ENCODE measurements around the gene SMARCD1.

Gene SMARCD1

DNA sequence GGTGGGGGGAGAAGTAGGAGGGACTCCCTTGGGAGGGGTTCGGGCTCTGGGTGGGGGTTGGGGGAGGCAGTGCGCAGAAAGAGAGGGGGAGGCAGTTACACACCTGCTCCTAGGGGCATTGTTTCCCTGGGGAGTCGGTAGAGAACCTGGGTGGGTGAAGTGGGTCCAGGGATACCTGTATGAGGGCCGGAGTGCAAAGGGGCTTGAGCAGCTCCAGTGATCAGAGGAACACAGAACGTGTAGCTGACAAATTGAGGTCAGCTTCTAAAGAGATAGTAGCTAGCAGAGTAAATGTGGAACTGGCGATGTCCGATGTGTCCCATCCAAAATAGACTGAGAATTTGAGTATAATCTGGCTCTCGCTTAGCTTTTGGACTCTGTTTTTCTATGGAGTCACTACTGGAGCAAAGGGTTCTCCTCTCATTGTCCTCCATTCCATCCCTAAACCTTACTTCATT, 502 bp downstream of the SMARCD1 start:
- TF ChIP-seq TAF1 (IDR thresholded peaks at IDR 0.05; ENCODE audit: borderline replicate concordance, insufficient read depth, low read length), result no peak
- no peak for TF ChIP-seq FOXP2 (optimal IDR thresholded peaks at IDR 0.05; ENCODE audit: borderline replicate concordance, extremely low read depth, extremely low read length, insufficient read depth)
- TF ChIP-seq, protein P1, sequence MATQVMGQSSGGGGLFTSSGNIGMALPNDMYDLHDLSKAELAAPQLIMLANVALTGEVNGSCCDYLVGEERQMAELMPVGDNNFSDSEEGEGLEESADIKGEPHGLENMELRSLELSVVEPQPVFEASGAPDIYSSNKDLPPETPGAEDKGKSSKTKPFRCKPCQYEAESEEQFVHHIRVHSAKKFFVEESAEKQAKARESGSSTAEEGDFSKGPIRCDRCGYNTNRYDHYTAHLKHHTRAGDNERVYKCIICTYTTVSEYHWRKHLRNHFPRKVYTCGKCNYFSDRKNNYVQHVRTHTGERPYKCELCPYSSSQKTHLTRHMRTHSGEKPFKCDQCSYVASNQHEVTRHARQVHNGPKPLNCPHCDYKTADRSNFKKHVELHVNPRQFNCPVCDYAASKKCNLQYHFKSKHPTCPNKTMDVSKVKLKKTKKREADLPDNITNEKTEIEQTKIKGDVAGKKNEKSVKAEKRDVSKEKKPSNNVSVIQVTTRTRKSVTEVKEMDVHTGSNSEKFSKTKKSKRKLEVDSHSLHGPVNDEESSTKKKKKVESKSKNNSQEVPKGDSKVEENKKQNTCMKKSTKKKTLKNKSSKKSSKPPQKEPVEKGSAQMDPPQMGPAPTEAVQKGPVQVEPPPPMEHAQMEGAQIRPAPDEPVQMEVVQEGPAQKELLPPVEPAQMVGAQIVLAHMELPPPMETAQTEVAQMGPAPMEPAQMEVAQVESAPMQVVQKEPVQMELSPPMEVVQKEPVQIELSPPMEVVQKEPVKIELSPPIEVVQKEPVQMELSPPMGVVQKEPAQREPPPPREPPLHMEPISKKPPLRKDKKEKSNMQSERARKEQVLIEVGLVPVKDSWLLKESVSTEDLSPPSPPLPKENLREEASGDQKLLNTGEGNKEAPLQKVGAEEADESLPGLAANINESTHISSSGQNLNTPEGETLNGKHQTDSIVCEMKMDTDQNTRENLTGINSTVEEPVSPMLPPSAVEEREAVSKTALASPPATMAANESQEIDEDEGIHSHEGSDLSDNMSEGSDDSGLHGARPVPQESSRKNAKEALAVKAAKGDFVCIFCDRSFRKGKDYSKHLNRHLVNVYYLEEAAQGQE (IDR thresholded peaks at IDR 0.05; ENCODE audit: insufficient read depth in 1 of 2, low read depth in 2 of 2, low read length in 2 of 2), result no peak
- TF ChIP-seq POLR2AphosphoS5 (IDR thresholded peaks at IDR 0.05; ENCODE audit: low read depth, low read length), result no peak
- no peak for TF ChIP-seq SIN3A (IDR thresholded peaks at IDR 0.05; ENCODE audit: borderline replicate concordance, insufficient read depth, low read length)

GRCh38 chr12:50086148-50086547, 1.0 kb downstream of the SMARCD1 start:
- TF ChIP-seq, protein P1 (IDR thresholded peaks at IDR 0.05; ENCODE audit: insufficient read depth in 1 of 2, low read depth in 2 of 2, low read length in 2 of 2), result no peak

DNA sequence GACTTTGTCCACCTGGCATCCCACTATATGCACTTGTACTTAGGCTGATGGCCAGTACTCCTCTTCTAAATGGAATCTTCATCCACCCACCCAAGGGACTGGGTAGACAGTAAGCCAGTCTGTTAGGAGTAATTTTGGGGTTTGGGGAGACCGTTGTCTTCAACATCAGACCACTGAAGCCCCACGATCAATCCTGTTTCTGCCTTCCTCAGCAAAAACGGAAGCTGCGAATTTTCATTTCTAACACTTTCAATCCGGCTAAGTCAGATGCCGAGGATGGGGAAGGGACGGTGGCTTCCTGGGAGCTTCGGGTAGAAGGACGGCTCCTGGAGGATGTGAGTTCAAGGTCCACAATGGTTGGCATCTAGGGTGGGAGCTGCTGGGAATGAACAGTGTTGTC, 2.0 kb downstream of the SMARCD1 start:
- TF ChIP-seq SIN3A (IDR thresholded peaks at IDR 0.05; ENCODE audit: borderline replicate concordance, insufficient read depth, low read length) (no peak), FOXP2 (optimal IDR thresholded peaks at IDR 0.05; ENCODE audit: borderline replicate concordance, extremely low read depth, extremely low read length, insufficient read depth) (no peak), POLR2AphosphoS5 (IDR thresholded peaks at IDR 0.05; ENCODE audit: low read depth, low read length) (no peak), TAF1 (IDR thresholded peaks at IDR 0.05; ENCODE audit: borderline replicate concordance, insufficient read depth, low read length) (no peak)
- TF ChIP-seq, protein P1 (IDR thresholded peaks at IDR 0.05; ENCODE audit: insufficient read depth in 1 of 2, low read depth in 2 of 2, low read length in 2 of 2), result no peak

DNA sequence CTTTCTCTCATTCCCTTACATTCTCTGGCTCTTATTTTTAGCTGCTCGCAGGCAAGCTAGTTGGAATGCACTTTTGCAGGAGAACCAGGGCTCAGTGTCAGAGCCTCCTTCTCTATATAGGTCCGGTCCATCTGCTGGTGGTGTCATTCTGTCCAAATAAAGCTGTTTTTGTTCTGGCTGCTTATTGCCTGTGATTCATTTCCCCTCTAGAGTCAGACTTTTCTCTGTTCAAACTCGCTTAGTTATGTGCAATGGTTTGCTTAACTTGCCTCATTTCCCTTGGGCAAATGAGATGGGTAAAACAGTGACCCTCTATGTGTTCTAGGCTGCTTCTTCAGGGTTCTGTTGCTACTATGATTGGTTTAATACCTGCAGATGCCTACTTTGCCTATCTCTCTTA, 2.9 kb downstream of the SMARCD1 start:
- no peak for TF ChIP-seq FOXP2 (optimal IDR thresholded peaks at IDR 0.05; ENCODE audit: borderline replicate concordance, extremely low read depth, extremely low read length, insufficient read depth)

GRCh38 chr12:50088577-50089335, 3.6 kb downstream of the SMARCD1 start:
- TF ChIP-seq SIN3A (IDR thresholded peaks at IDR 0.05; ENCODE audit: borderline replicate concordance, insufficient read depth, low read length) (no peak), POLR2AphosphoS5 (IDR thresholded peaks at IDR 0.05; ENCODE audit: low read depth, low read length) (no peak), FOXP2 (optimal IDR thresholded peaks at IDR 0.05; ENCODE audit: borderline replicate concordance, extremely low read depth, extremely low read length, insufficient read depth) (no peak), TAF1 (IDR thresholded peaks at IDR 0.05; ENCODE audit: borderline replicate concordance, insufficient read depth, low read length) (no peak)
- TF ChIP-seq, protein P1 (IDR thresholded peaks at IDR 0.05; ENCODE audit: insufficient read depth in 1 of 2, low read depth in 2 of 2, low read length in 2 of 2), result no peak

All from PFSK-1 (cell line).